DND-41 (cell line): ENCODE measurements around the gene SLC38A10.

Source experiments
- ATAC-seq: fragments of 200-7000 bp; cut with Tn5 transposase; 3 replicates; pipeline ENCODE4 v1.9.1; 2021; ENCODE audit warnings: low read depth; ENCODE audit not compliant: insufficient read depth
- DNase-seq: peaks from one replicate; pipeline ENCODE4 v3.0.0-alpha.2; 2020
- H2AFZ ChIP-seq: 2 replicates; pipeline ENCODE4 v1.6.0; 2012; ENCODE audit warnings: low read depth, low read length
- H3K27ac ChIP-seq: 2 replicates; pipeline ENCODE4 v1.5.1; 2012; ENCODE audit warnings: low read length, inconsistent platforms
- H3K27me3 ChIP-seq: fragments of 200-600 bp; sonication (generic); 2 replicates; pipeline ENCODE4 v1.6.0; 2012; ENCODE audit warnings: low read length, mild to moderate bottlenecking, inconsistent platforms; ENCODE audit not compliant: insufficient read depth, poor library complexity
- H3K36me3 ChIP-seq: 2 replicates; pipeline ENCODE4 v1.5.1; 2012; ENCODE audit warnings: low read length, inconsistent platforms; ENCODE audit not compliant: insufficient read depth
- H3K4me1 ChIP-seq: 2 replicates; pipeline ENCODE4 v1.5.1; 2012; ENCODE audit warnings: mild to moderate bottlenecking, low read length; ENCODE audit not compliant: insufficient read depth
- H3K4me2 ChIP-seq: 2 replicates; pipeline ENCODE4 v1.6.0; 2012; ENCODE audit warnings: mild to moderate bottlenecking, moderate library complexity, low read length, inconsistent platforms; ENCODE audit not compliant: insufficient read depth
- H3K4me3 ChIP-seq, 2 experiments: fragments of 200-600 bp in 1 of 2; shearing (Covaris generic) in 1 of 2; 2 replicates each; pipeline ENCODE4 v1.5.1; 2012 to 2016; ENCODE audit warnings: inconsistent platforms in 2 of 2, low read length in 2 of 2, mild to moderate bottlenecking in 2 of 2, low read depth in 1 of 2, moderate library complexity in 1 of 2
- H3K79me2 ChIP-seq: 2 replicates; pipeline ENCODE4 v1.6.0; 2012; ENCODE audit warnings: low read length, inconsistent platforms; ENCODE audit not compliant: insufficient read depth
- H3K9ac ChIP-seq: 2 replicates; pipeline ENCODE4 v1.6.0; 2012; ENCODE audit warnings: low read depth, mild to moderate bottlenecking, inconsistent platforms, low read length, moderate library complexity
- H3K9me3 ChIP-seq: 2 replicates; pipeline ENCODE4 v1.5.1; 2012; ENCODE audit warnings: low read length, moderate library complexity, mild to moderate bottlenecking, inconsistent platforms; ENCODE audit not compliant: insufficient read depth, severe bottlenecking
- H4K20me1 ChIP-seq: 2 replicates; pipeline ENCODE4 v1.6.0; 2012; ENCODE audit warnings: low read length; ENCODE audit not compliant: insufficient read depth
- CTCF ChIP-seq: IDR thresholded peaks from 2 replicates; pipeline ENCODE4 v1.5.1; 2012; ENCODE audit warnings: borderline replicate concordance, low read length, moderate library complexity, mild to moderate bottlenecking; ENCODE audit not compliant: poor library complexity, severe bottlenecking; ENCODE audit errors: extremely low read depth
- EZH2 ChIP-seq: IDR thresholded peaks from 3 replicates; pipeline ENCODE4 v1.6.1; 2012; ENCODE audit warnings: borderline replicate concordance, low read depth, mild to moderate bottlenecking, moderate library complexity, low read length, inconsistent platforms; ENCODE audit not compliant: severe bottlenecking

The SLC38A10 gene

GRCh38 chr17:81243333-81243664 lies 51.8 kb downstream of the SLC38A10 start:
- H3K9ac ChIP-seq = no peak overlapping the region
- H3K79me2 ChIP-seq = peaks cover 30% of the 10 kb centered on the region
- no peaks in the 10 kb centered on the region for H3K27me3 ChIP-seq
- peaks cover 45% of the 10 kb centered on the region for H4K20me1 ChIP-seq
- no peak overlapping the region for H2AFZ ChIP-seq
- no peak for ATAC-seq
- H3K9me3 ChIP-seq = no peaks in the 10 kb centered on the region
- no peak overlapping the region for H3K4me3 ChIP-seq
- TF ChIP-seq CTCF (no peak), EZH2 (no peak)
- H3K36me3 ChIP-seq = peaks cover 30% of the 10 kb centered on the region
- H3K27ac ChIP-seq = no peak overlapping the region
- no peak for DNase-seq
- peaks cover 21% of the 10 kb centered on the region for H3K4me1 ChIP-seq
- H3K4me2 ChIP-seq = no peak overlapping the region

DNA sequence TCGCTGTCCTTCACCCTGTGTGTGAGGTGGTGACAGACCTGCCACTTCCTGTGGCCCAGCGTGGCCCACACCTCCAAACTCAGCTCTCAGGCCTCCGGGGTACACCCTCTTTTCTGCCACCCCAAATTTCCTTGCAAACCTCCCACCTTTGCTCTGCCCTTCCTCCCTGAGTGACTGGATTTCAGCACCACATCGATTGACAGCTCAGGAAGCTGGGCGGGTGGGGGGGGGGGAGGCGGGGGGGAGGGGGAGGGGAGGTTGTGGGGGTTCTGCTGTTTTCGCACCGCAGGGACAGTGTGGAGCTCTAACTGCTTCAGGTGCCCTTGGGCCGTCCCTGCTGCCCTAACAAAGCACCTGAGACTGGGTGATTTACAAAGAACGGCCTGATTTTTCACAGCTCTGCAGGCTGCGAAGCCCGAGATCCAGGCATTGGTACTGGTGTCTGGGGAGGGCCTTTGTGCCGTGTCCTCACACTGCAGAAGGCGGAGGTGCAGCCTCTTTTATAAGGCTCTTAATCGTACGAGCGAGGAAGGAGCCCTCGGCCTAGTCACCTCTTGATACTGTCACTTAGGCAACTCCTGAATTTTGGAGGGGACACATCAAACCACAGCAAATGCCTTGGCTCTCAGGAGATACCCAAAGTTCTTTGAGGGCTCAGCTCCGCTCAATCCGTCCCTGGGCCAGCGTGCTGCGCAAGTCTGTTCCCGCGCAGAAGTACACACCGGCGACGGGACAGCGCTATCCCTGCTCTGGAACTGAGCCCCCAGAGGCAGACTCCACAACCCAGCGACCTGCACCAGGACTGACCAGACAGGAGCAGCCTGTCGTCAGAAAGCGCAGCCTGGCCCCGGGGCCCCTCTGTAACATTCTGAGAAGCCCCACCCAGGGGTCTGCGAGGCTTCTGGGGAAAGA lies 52.4 kb downstream of the SLC38A10 start:
- Histone ChIP-seq H3K4me1 (peaks cover 27% of the 10 kb centered on the region), H3K27me3 (no peaks in the 10 kb centered on the region), H3K4me2 (no peak overlapping the region), H3K9ac (no peak overlapping the region), H3K79me2 (peaks cover 36% of the 10 kb centered on the region), H3K4me3 (no peak overlapping the region), H4K20me1 (peaks cover 45% of the 10 kb centered on the region), H3K27ac (no peak overlapping the region), H3K36me3 (peaks cover 30% of the 10 kb centered on the region), H2AFZ (no peak overlapping the region), H3K9me3 (no peaks in the 10 kb centered on the region)
- DNase-seq (no peak), ATAC-seq (no peak)
- TF ChIP-seq CTCF = no peak
- TF ChIP-seq EZH2 = no peak

DNA sequence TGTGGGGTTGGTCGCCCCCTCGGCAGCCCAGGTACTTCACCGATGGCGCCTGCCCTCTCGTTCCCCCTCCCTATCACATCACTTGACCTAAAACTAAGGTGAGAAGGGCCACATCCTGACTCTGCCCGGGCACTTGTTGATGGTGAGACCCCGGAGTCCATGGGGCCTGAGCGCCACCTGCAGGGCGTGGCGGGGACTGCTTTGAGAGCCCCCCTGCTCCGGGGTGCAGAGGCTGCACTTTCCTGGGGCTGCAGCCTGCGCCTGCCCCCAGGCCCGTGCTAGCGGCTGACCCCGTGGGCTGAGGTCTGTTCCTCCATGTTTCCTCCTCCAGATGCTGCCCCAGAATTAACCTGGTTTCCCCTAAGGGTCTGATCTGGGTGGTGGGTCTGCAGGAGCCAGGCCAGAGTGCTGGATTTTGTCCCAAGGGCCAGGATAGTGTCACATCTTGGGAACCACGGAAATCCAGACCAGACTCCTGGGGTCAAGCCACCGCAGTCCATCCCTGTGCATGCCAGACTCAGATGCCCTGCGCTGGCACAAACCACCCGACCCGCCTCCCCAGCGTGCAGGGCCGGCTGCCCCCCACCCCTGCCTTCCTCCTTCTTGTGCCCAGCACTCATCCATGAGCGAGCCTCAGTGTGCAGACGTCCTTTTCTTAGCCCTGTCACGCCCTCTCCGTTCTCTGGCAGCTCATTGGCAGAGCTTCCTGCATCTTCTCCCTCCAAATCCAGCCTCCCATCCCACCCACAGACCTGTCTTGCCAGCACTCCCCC lies 53.3 kb downstream of the SLC38A10 start:
- no peaks in the 10 kb centered on the region for H3K27me3 ChIP-seq
- DNase-seq = peak; percentile 69
- no peak overlapping the region for H3K4me3 ChIP-seq
- peaks cover 30% of the 10 kb centered on the region for H3K36me3 ChIP-seq
- peak overlapping the region; percentile 69; the same call in 1 of the 2 replicates for H3K4me2 ChIP-seq
- H2AFZ ChIP-seq = no peak overlapping the region
- H3K79me2 ChIP-seq = peaks cover 45% of the 10 kb centered on the region
- H3K4me1 ChIP-seq = peaks cover 35% of the 10 kb centered on the region
- no peaks in the 10 kb centered on the region for H3K9me3 ChIP-seq
- TF ChIP-seq CTCF (peak; percentile 79), EZH2 (no peak)
- H3K27ac ChIP-seq = no peak overlapping the region
- no peak for ATAC-seq
- H3K9ac ChIP-seq = no peak overlapping the region
- peaks cover 47% of the 10 kb centered on the region for H4K20me1 ChIP-seq
